SK-N-SH (cell line): ENCODE measurements around the gene HMGB2. TPM values are rescaled to one million over a fixed set of nuclear protein-coding genes. Genes with fewer than 3 reads are reported as not detected.

Experiments
- CTCF ChIA-PET: fragments of 300-600, 350-600 bp; formaldehyde crosslinking; extraction: SDS; loops from one replicate; lab custom pipeline; 2021; lab: Yijun Ruan, JAX
- POLR2A ChIA-PET: fragments of 350-600 bp; sonication (Branson Sonifier 250); formaldehyde crosslinking; extraction: SDS; loops from one replicate; lab custom pipeline; 2020; ENCODE audit warnings: antibody characterized with exemption, inconsistent platforms; lab: Yijun Ruan, JAX
- DNase-seq: peaks from one replicate; pipeline ENCODE4 v3.0.0; 2012
- H2AFZ ChIP-seq: fragments of 200-600 bp; sonication (generic); 2 replicates; pipeline ENCODE4 v1.8.1; 2016; ENCODE audit warnings: antibody characterized with exemption, mild to moderate bottlenecking, low read depth
- H3F3A ChIP-seq: fragments of 200-600 bp; sonication (generic); replicated peaks from 2 replicates; pipeline ENCODE3; 2016; ENCODE audit warnings: antibody characterized with exemption, mild to moderate bottlenecking; ENCODE audit not compliant: insufficient read depth
- H3K27ac ChIP-seq, 2 experiments: fragments of 200-500 bp in 1 of 2; fragments of 200-600 bp in 1 of 2; sonication (Bioruptor generic) in 1 of 2; sonication (generic), shearing (Covaris generic) in 1 of 2; 2 replicates each; pipeline versions ENCODE4 v1.5.1 to v1.6.1; 2014 to 2016; ENCODE audit warnings: low read depth in 2 of 2, inconsistent platforms in 1 of 2, low read length in 1 of 2, mild to moderate bottlenecking in 1 of 2, mixed read lengths in 1 of 2
- H3K27me3 ChIP-seq: fragments of 200-600 bp; sonication (generic), shearing (Covaris generic); 2 replicates; pipeline ENCODE4 v1.6.1; 2016; ENCODE audit warnings: mixed run types; ENCODE audit not compliant: insufficient read depth
- H3K36me3 ChIP-seq, 2 experiments: fragments of 200-500 bp in 1 of 2; fragments of 200-600 bp in 1 of 2; sonication (Bioruptor generic) in 1 of 2; sonication (generic) in 1 of 2; replicated peaks in 1 of 2; 2 replicates each; pipeline versions ENCODE3 to v1.5.1; 2014 to 2016; ENCODE audit warnings: low read length in 1 of 2, mild to moderate bottlenecking in 1 of 2; ENCODE audit not compliant: insufficient read depth in 2 of 2, control insufficient read depth in 1 of 2
- H3K4me1 ChIP-seq, 2 experiments: fragments of 200-500 bp in 1 of 2; fragments of 200-600 bp in 1 of 2; sonication (Bioruptor generic) in 1 of 2; sonication (generic), shearing (Covaris generic) in 1 of 2; 2 replicates each; pipeline versions ENCODE4 v1.5.1 to v1.6.1; 2014 to 2016; ENCODE audit warnings: low read depth in 1 of 2, low read length in 1 of 2, mixed run types in 1 of 2; ENCODE audit not compliant: insufficient read depth in 2 of 2, control insufficient read depth in 1 of 2
- H3K4me2 ChIP-seq: fragments of 200-600 bp; sonication (generic), shearing (Covaris generic); 2 replicates; pipeline ENCODE4 v1.6.1; 2017; ENCODE audit warnings: mixed run types
- H3K4me3 ChIP-seq, 2 experiments: fragments of 200-500 bp in 1 of 2; fragments of 200-600 bp in 1 of 2; sonication (Bioruptor generic) in 1 of 2; sonication (generic), shearing (Covaris generic) in 1 of 2; 2 replicates each; pipeline versions ENCODE4 v1.5.1 to v1.8.1; 2014 to 2016; ENCODE audit warnings: low read depth in 2 of 2, inconsistent platforms in 1 of 2, low read length in 1 of 2, mild to moderate bottlenecking in 1 of 2, mixed read lengths in 1 of 2, moderate library complexity in 1 of 2
- H3K79me2 ChIP-seq: fragments of 200-600 bp; sonication (generic); 2 replicates; pipeline ENCODE4 v1.8.1; 2017; ENCODE audit warnings: mild to moderate bottlenecking; ENCODE audit not compliant: insufficient read depth
- H3K9ac ChIP-seq: fragments of 200-600 bp; sonication (generic); 2 replicates; pipeline ENCODE4 v1.6.1; 2017; ENCODE audit warnings: mixed run types
- H3K9me2 ChIP-seq: fragments of 200-600 bp; sonication (generic); 2 replicates; pipeline ENCODE4 v1.6.1; 2017; ENCODE audit warnings: mixed run types
- H3K9me3 ChIP-seq: fragments of 200-600 bp; sonication (generic); 2 replicates; pipeline ENCODE4 v1.6.1; 2017; ENCODE audit warnings: mixed run types, mild to moderate bottlenecking, moderate library complexity
- H4K20me1 ChIP-seq: fragments of 200-600 bp; sonication (generic); 2 replicates; pipeline ENCODE4 v1.6.1; 2017; ENCODE audit warnings: mild to moderate bottlenecking, mixed run types; ENCODE audit not compliant: insufficient read depth
- CHD2 ChIP-seq: fragments of 150-350 bp; IDR thresholded peaks from 2 replicates; pipeline ENCODE4 v1.6.1; 2018; ENCODE audit warnings: low read length; ENCODE audit not compliant: partially characterized antibody
- CTCF ChIP-seq: fragments of 200-600 bp; sonication (generic); IDR thresholded peaks from 2 replicates; pipeline ENCODE4 v1.6.1; 2017; ENCODE audit warnings: antibody characterized with exemption, mild to moderate bottlenecking, moderate library complexity
- ELF1 ChIP-seq: IDR thresholded peaks from 2 replicates; pipeline ENCODE4 v1.4.0; 2012
- FOXJ3 ChIP-seq: sonication (generic); formaldehyde crosslinking; IDR thresholded peaks from 2 replicates; pipeline ENCODE4 v1.5.1; 2020; ENCODE audit warnings: mild to moderate bottlenecking, missing genetic modification reagents
- GABPA ChIP-seq: IDR thresholded peaks from 2 replicates; pipeline ENCODE4 v1.4.0; 2012; ENCODE audit warnings: low read depth, mild to moderate bottlenecking
- MAX ChIP-seq: IDR thresholded peaks from 2 replicates; pipeline ENCODE4 v1.4.0; 2012; ENCODE audit warnings: low read depth
- MXI1 ChIP-seq: IDR thresholded peaks from 2 replicates; pipeline ENCODE4 v1.6.1; 2012; ENCODE audit warnings: mild to moderate bottlenecking, low read depth, low read length, improper control_type of control experiment
- RAD21 ChIP-seq: IDR thresholded peaks from 2 replicates; pipeline ENCODE4 v1.6.1; 2012; ENCODE audit warnings: mild to moderate bottlenecking, low read length
- RCOR1 ChIP-seq: fragments of 150-350 bp; IDR thresholded peaks from 2 replicates; pipeline ENCODE4 v1.6.1; 2017; ENCODE audit warnings: antibody characterized with exemption, low read length
- RFX5 ChIP-seq: IDR thresholded peaks from 2 replicates; pipeline ENCODE4 v1.6.1; 2012; ENCODE audit warnings: mild to moderate bottlenecking, improper control_type of control experiment, low read length
- SIN3A ChIP-seq: IDR thresholded peaks from 2 replicates; pipeline ENCODE4 v1.6.1; 2012; ENCODE audit warnings: low read depth, mild to moderate bottlenecking, low read length, moderate library complexity, borderline replicate concordance
- SMC3 ChIP-seq: IDR thresholded peaks from 2 replicates; pipeline ENCODE4 v1.6.1; 2012; ENCODE audit warnings: low read depth, low read length, improper control_type of control experiment
- TCF12 ChIP-seq: IDR thresholded peaks from 2 replicates; pipeline ENCODE4 v1.4.0; 2012
- USF2 ChIP-seq: fragments of 150-350 bp; IDR thresholded peaks from 2 replicates; pipeline ENCODE4 v1.6.1; 2017; ENCODE audit warnings: antibody characterized with exemption, low read length, low read depth, borderline replicate concordance
- YY1 ChIP-seq: IDR thresholded peaks from 2 replicates; pipeline ENCODE4 v1.4.0; 2012; ENCODE audit warnings: low read depth, mild to moderate bottlenecking
- whole genome bisulfite sequencing: methylation state at CpG from one replicate; pipeline ENCODE4 v1.1.6; 2017; ENCODE audit warnings: low lambda C conversion rate; 5-methylcytosine and 5-hydroxymethylcytosine counted together
- polyA plus RNA-seq, 3 experiments: library from polyadenylated mRNA; depleted of rRNA; stranded (reverse); fragments of >200 nt; gene quantifications; 2 replicates each; pipeline ENCODE4 v1.2.3, GENCODE V29; 2012

Gene HMGB2
- polyA plus RNA-seq, 1 of the 3 experiments (the other 2 are of a cell fraction) = 130 TPM

- TF ChIP-seq CTCF (no peak), TCF12 (no peak), SIN3A (peak; percentile 87), FOXJ3 (CRISPR knock-in tag) (peak; percentile 38; the same call in 1 of the 2 replicates), SMC3 (no peak), YY1 (no peak), MAX (peak; percentile 36; the same call in 1 of the 2 replicates), RCOR1 (peak; percentile 52), MXI1 (peak; percentile 34), CHD2 (peak; percentile 64), GABPA (no peak)
Observed at GRCh38 chr4:173334085-173334890, at the start of gene HMGB2 (continued).

GRCh38 chr4:173382349-173382748 is 48.2 kb upstream of the HMGB2 start:
- Histone ChIP-seq H2AFZ (no peak overlapping the region), H3K4me1 (peaks cover 0 to 3% of the 10 kb centered on the region in 2 experiments; a peak in 1 of 4 replicates), H3F3A (no peaks in the 10 kb centered on the region), H3K27ac (no peak overlapping the region), H3K9me3 (no peaks in the 10 kb centered on the region), H3K4me3 (no peak overlapping the region), H3K9me2 (no peaks in the 10 kb centered on the region), H4K20me1 (no peaks in the 10 kb centered on the region), H3K27me3 (no peaks in the 10 kb centered on the region), H3K36me3 (peaks cover 7 to 13% of the 10 kb centered on the region in 2 experiments), H3K9ac (no peak overlapping the region), H3K79me2 (no peaks in the 10 kb centered on the region), H3K4me2 (no peak overlapping the region)
- no peak for TF ChIP-seq SMC3
- TF ChIP-seq USF2 = no peak
- TF ChIP-seq ELF1 = no peak
- TF ChIP-seq RFX5 = no peak
- no peak for TF ChIP-seq RAD21
- CTCF ChIA-PET = interaction anchor here (1.2 to 1.8 kb wide), 4 partner anchors 15 to 63 kb away, joined by 3 to 4 read pairs (median 3); no protein-coding TSS in a partner anchor
- no peak for DNase-seq
- 96% methylated on average over 4 of the region's 4 CpGs for WGBS
- POLR2A ChIA-PET = no interaction called here
